NB4 (cell line): ENCODE measurements around the gene SMIM41.

ENCODE experiments used
- DNase-seq: peaks from one replicate; pipeline ENCODE4 v3.0.0; 2010; ENCODE audit warnings: low read depth
- H3K4me3 ChIP-seq: one replicate; pipeline ENCODE4 v1.5.1; 2011; ENCODE audit warnings: mild to moderate bottlenecking, low read depth, low read length, moderate library complexity
- MYC ChIP-seq: IDR thresholded peaks from 2 replicates; pipeline ENCODE4 v1.6.1; 2011; ENCODE audit warnings: low read depth, low read length
- POLR2A ChIP-seq: IDR thresholded peaks from 2 replicates; pipeline ENCODE4 v1.6.1; 2011; ENCODE audit warnings: mild to moderate bottlenecking; ENCODE audit not compliant: insufficient read length; ENCODE audit errors: extremely low read depth
- TF ChIP-seq, protein P1 (sequence below): IDR thresholded peaks from 2 replicates; pipeline ENCODE4 v1.6.1; 2011; ENCODE audit warnings: low read depth, low read length
- TF ChIP-seq, protein P2 (sequence below): IDR thresholded peaks from one replicate; pipeline ENCODE4 v1.5.1; 2012; ENCODE audit warnings: low read depth, low read length

Gene SMIM41

DNA sequence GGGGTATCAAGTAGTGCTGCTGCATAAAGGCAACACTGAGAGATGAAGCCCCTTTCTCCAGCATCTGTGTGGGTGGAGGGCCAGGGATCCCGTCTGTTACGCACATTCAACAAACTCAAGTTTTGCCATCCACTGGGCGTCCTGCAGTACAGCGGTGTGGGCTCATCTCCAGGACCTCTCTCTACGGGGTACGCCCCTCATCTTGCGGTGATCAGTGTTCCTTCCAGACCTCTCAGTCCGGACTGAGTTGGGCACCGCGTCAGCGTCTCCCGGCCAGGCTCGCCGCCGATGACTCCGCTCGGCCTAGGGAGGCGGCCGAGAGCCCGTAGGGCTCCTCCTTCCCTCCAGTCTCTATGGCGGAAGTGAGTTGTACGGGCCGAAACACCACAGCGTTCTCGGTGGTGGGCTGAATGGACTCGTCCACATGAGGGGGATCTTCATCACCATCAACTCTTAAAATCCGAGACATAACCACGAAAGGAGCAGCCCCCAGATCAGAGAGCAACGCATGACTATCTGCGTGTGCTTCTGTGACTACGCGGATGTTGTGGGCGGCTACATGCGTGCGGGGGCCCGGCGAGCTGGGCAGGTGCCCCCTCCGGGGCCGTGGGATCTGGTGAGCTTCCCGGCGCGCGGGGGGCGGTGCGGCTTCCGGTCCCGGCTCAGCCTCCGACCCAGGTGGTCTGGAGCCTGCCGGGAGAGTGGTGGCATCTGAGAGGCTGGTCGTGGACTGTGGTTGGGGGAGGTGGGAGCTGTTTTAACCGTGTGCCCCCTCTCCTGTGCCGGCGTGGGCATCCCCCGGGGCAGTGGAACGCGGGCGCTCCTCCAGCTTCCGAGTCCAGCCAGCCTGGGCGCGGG lies 9.9 kb upstream of the SMIM41 start, which contains the start of gene ATG101:
TSS of gene ATG101 (plus strand) at position 652 of the 858 bp plus-strand sequence. CDS start 3,673 bp downstream, outside the sequence.
- TF ChIP-seq, protein P1, sequence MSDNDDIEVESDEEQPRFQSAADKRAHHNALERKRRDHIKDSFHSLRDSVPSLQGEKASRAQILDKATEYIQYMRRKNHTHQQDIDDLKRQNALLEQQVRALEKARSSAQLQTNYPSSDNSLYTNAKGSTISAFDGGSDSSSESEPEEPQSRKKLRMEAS: peak; percentile 39; the same call in 1 of the 2 replicates
- peak; percentile 56 for TF ChIP-seq POLR2A
- TF ChIP-seq MYC: no peak; the same call in none of the 2 replicates
- TF ChIP-seq, protein P2, sequence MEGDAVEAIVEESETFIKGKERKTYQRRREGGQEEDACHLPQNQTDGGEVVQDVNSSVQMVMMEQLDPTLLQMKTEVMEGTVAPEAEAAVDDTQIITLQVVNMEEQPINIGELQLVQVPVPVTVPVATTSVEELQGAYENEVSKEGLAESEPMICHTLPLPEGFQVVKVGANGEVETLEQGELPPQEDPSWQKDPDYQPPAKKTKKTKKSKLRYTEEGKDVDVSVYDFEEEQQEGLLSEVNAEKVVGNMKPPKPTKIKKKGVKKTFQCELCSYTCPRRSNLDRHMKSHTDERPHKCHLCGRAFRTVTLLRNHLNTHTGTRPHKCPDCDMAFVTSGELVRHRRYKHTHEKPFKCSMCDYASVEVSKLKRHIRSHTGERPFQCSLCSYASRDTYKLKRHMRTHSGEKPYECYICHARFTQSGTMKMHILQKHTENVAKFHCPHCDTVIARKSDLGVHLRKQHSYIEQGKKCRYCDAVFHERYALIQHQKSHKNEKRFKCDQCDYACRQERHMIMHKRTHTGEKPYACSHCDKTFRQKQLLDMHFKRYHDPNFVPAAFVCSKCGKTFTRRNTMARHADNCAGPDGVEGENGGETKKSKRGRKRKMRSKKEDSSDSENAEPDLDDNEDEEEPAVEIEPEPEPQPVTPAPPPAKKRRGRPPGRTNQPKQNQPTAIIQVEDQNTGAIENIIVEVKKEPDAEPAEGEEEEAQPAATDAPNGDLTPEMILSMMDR: peak; percentile 93
- H3K4me3 ChIP-seq: peak within 1 kb of the TSS; percentile 98
- DNase-seq: peak; percentile 97

DNA sequence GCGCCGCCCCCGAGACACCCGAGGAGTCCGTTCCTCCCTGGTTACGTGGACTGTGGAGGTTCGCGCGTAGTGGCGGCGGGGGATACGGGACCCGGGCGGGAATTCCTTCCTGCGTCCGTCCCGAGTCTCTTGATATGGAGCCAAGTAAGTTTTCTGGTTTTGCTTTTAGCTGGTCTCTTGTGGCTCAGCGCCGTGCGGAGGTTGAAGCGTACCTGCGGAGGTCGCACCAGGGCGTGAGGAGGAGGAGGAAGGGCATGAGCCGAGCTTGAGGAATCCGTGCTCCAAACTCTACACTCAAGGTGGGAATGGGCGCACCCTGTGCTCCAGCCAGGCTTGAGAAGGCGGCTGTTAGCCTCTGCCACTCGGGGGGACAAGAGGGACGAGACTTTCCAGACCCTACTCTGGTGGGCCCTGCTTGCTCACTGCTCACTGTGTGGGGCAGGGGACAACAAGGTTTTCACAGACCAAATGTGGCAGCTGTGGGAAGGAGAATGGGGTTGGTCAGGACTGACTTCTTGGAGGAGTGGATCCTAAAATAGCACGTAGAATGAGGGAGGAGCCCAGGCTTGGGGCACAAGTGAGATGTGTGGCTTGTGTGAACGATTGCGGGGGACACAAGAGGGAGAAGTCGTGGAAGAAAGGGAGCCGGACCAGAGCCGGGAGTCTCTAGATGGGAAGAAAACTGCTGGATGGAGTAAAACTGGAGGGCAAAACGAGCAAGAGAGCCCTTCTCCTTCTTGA lies 9.1 kb upstream of the SMIM41 start:
- no peak for DNase-seq
- peak overlapping the region; percentile 98 for H3K4me3 ChIP-seq
- TF ChIP-seq, protein P1: no peak
- TF ChIP-seq, protein P2: peak; percentile 0

DNA sequence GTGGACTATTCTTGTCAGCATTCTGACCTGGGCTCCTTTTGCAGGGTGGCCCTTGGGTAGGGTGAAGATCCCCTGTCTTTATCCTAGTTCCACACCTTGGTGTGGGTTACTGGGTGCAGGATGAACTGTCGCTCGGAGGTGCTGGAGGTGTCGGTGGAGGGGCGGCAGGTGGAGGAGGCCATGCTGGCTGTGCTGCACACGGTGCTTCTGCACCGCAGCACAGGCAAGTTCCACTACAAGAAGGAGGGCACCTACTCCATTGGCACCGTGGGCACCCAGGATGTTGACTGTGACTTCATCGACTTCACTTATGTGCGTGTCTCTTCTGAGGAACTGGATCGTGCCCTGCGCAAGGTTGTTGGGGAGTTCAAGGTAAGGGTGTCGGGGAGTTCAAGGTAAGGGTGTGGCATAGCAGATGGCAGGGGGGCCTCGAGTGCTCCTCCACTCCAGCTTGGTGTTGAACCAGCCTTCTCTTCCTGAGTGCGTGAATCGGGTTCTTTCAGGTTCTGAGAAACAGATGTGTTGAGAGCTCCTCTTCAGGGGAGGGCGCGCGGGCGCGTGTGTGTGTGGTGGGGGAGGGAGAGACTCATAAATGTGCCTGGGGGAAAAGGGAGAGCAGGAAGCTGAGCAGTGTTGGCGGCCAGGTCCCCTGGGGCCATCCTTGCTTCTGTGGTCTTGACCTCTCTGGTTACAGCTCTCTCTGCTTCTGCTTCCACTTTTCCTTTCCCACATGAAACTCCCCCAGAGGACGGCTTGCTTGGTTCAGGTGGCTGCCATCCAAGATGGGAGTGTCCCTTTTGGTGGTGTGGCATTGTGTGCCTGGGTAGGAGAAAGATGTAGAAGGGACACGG lies 5.7 kb upstream of the SMIM41 start:
- H3K4me3 ChIP-seq: peak overlapping the region; percentile 34
- DNase-seq: peak; percentile 99
- TF ChIP-seq MYC (peak; percentile 65), POLR2A (no peak)
- TF ChIP-seq, protein P2: no peak
- TF ChIP-seq, protein P1: 0 out of 2 replicates have a peak, but pooled peaks have one; percentile 48

DNA sequence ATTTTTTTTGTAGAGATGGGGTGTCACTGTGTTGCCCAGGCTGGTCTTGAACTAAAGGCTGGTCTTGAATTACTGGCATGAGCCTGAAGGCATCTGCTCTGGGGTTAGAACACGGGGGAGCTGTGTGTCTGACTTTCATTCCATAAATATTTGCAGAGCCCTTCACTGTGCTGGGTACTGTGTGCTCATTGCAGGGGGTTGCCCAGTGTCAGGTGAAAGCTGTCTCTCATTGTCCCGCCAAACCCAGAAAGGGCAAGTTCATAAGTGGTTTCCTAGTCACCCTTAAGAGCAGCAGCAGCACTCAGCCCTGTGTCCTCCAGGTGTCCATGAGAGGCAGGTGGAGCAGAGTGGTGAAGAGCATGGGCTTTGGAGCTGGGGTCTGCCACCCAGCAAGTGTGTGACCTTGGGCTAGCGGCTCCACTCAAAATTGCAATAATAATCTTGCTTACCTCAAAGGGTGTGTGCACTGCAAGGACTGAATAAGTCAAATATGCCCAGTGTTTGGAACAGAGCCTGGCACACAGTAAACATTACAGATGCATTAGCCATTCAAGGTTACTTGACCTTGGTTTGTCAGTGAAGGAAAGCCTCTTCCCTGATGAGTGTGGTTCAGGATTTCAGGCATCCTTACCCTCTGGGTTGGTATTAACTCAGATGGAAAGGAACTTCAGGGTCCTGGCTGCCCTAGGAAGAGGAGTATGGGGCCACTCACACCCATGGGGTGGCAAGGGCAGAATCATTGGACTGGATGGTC lies 4.4 kb upstream of the SMIM41 start:
- TF ChIP-seq, protein P1: no peak
- no peak for TF ChIP-seq POLR2A
- TF ChIP-seq MYC: no peak
- TF ChIP-seq, protein P2: no peak
- no peak overlapping the region for H3K4me3 ChIP-seq
- no peak for DNase-seq

DNA sequence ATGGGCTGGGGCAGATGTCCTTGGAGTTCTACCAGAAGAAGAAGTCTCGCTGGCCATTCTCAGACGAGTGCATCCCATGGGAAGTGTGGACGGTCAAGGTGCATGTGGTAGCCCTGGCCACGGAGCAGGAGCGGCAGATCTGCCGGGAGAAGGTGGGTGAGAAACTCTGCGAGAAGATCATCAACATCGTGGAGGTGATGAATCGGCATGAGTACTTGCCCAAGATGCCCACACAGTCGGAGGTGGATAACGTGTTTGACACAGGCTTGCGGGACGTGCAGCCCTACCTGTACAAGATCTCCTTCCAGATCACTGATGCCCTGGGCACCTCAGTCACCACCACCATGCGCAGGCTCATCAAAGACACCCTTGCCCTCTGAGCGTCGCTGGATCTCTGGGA lies 2.7 kb upstream of the SMIM41 start:
- no peak for DNase-seq
- H3K4me3 ChIP-seq: no peak overlapping the region
- TF ChIP-seq, protein P2: no peak
